Activated CD8-positive, alpha-beta memory T cell treated with anti-CD3 and anti-CD28 coated beads, Interleukin-2, amount 50 U/mL, for 1 hour (primary cell): ENCODE results near the gene HCFC1R1.
A peak's percentile ranks its signal among the peaks of the same experiment; 100 is the strongest.

Source experiments
- DNase-seq: peaks from one replicate; pipeline ENCODE4 v3.0.0-alpha.2; 2020; ENCODE audit errors: extremely low read depth

HCFC1R1 gene

DNA sequence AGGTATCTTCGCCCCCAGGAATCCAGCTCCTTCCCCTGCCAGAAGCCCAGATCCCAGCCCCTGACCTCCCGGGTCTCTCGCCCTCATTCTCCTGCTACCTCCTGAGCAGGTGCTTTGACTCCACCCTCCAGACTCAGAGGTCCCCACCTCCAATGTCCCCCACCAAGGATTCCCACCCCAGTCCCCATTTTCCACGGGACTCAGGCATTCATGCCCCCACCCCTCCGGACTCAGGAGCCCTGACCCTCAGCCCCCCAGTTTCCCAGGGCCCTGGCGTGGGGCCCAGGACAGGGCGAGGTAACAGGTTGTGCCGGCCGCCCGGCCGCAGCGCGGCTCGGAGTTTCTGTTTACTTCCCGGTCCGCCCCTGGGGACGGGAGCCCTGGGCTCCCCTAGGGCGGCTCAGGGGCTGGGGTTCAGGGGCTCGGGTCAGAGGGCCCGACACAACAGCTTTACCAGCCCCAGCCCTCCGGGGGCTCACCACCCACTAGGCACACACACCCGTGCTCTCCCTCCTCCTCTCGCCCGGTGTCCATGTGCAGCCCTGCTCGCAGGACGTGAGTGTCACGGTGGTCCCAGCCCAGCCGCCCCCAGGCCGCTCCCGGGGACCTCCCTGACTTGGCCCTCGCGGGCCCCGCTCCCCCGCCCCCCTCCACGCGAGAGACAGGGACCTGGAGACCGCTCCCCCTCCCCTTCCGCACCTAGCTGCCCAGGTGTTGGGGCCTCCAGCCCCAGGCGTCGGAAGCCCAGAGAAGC is 12.4 kb upstream of the HCFC1R1 start:
- DNase-seq = no peak

DNA sequence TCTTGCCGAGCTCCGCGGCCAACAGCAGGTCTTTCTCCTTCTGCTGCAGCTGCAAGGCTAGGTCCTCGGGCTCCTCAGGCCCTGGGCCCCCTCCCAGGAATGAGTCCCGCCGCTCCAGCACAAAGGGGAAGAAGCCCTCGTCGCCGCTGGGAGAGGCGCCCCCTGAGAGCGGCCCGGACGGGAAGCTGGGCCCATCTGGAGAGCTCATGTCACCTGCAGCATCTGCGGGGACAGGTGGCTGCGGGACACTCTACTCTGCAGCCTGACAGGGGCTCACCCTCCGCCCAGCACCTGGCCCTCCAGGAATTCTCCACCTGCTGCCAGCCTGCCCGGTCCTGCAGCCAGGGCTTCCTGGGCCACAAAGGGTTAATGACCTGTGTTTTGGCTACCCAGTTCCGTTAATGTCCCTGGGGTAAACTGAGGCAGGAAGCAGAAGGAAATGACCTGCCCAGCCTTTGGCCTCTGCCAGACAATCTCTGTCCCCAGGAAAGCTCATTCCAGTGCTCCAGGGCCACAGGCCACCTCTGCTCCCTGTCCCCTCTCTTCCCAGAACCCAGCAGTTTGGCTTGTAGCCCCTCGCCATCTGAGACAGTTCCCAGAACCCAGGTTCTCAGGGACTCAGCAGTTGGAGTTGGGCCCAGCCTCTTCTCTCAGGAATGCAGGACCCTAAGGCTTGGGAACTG is 11.7 kb upstream of the HCFC1R1 start:
- no peak for DNase-seq

DNA sequence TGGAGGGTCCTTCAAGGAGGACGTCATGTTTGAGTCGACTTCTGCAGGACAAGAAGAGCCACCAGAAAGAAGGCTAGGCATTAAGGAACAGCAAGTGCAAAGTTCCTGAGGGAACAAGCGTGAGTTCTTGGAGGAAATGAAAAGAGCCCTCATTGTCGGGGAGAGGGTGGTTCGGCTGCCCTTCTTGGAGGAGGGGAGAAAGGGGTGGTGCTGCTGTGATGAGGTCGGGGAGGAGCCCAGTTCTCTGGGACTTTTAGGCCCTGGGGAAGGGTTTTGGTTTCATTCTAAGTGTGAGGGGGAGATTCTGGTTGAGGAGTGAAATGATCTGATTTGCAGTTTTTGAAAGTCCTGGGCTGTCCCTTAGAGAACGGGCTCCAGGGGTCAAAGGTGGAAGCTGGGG is 8.9 kb upstream of the HCFC1R1 start:
- no peak for DNase-seq

DNA sequence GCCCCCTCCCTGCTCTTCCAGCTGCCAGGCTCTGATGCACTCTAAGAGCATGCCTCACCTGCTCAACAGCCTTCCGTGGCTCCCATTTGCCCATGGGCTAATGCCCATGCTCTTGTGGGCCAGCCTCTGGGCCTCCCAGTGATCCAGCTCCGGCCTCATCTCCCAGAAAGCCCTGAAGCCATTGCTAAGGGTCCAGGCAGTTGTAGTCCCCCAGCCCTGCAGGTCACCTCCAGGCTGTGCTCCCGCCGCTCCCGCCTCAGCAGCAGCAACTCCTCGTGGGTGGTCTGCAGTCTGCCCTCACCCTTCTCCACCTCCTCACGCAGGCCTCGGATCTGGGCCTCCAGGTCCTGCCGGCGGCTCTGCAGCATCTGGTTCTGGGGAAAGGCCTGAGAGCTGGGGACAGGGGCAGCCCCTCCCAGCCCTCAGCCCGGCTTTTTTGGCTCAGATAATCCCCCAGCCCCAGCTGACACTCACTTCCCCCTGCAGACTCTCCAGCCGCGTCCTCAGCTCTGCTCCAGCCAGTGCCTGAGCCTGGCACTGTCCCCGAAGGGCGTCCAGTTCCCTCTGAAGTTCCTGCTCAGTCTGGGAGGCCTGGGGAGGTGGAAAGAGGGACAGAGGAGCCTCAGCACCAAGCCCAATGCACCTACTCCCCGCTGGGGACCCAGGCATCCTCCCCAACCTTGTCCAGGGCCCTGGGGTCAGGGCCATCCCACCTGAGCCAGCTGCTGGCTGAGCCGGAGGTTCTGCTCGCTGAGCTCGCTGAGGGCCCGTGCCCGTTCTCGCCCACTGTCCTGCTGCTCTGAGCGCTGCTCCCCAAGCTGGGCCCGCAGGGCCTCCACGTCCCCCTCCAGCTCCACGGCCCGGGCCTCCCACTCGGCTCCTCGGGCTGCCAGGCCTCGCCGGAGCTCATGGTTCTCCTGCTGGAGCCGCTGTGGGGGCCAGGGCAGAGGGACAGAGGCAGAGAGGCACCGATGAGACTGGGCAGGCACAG is 6.8 kb upstream of the HCFC1R1 start:
- DNase-seq = no peak

DNA sequence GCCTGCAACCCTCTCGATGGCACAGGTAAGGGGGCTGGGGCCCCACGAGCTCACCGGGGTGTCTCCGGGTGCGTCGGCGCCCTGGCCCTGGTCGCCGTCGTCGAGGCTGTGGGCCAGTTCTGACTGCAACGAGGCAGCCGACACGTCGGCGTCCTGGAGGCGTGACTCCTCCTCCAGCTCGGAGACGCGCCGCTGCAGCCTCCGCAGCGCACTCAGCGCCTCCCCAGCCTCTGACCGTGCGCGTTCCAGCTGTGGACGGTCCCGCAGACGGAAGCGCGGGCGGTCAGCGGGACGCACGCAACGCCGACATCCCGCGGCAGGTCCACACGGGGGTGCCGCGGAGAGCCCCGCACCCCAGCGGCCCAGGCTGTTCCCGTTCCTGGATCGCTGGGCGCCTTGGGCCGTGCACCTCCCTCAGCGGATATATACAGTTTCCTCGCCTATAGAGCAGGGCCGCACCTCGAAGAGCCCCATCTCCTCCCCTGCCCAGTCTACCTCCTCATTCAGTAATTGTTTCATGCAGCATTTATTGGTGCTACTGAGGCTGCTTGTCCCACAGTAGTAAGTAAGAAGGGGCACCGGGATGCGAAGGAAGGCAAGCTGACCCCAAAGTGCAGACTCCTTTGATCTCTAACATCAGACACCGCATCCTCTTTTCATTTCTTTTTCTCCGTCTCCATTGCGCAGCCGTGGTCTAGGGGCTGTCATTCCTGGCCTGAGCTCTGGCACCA is 5.9 kb upstream of the HCFC1R1 start:
- no peak for DNase-seq

DNA sequence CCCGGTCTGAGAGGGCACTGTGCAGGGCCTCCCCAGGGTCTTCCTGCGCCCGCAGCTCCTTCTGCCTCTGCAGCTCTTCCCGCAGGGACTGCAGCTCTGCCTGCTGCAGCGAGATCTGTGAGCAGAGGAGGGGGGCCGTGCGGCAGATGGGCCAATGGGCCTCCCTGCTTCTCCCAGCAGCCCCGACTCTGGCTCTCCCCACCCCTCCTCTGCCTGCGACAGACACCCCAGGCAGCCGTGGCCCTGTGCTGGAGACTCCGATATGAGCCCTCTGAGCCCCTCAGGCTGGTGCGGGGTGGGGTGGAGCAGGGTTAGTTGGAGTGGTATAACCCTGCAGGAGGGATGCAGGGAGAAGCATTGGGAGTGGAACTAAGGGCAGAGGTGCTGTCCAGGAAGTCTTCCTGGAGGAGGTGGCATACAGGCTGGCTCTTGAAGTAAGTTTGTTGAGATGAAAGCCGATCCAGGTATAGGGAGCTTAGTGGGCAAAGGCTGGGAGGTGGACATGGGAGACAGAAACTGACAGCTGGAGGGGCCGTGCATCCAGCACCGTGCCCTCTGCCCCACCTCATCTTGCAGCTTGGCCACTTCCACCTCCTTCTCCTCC is 5.1 kb upstream of the HCFC1R1 start:
- no peak for DNase-seq

DNA sequence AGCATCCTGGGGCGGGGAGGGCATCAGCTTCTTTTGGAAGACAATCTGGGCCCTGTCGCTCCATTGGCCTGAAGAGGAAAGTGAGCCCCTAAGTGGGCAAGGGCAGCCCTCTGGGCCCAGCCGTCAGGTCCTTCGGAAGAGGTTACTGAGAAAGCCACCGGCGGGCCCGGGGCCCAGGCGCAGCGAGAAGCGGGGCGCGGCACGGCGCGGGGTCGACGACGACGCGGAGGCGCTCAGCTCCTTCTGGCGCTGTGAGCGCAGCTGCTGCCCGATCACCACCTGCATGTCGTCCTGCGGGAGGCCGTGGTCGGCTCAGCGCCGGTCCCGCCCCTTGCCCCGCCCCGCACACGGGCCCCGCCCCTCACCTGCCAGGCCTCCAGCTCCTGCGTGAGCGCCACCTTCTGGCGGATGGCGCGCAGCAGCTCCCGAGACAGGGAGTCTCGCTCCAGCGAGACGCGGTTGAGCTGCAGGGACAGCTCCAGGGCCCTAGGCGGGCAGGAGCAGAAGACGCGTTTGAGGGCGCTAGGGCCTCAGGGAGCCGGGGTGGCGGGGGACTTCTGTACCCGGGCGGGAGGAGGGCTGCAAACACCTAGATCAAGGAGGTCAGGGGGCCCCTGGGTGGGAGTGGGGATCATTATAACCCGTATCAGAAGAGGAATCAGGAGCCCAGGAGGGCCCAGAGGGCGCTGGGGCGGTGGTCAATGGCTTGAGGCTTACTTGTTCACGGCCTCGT is 4.4 kb upstream of the HCFC1R1 start:
- peak; percentile 51 for DNase-seq

DNA sequence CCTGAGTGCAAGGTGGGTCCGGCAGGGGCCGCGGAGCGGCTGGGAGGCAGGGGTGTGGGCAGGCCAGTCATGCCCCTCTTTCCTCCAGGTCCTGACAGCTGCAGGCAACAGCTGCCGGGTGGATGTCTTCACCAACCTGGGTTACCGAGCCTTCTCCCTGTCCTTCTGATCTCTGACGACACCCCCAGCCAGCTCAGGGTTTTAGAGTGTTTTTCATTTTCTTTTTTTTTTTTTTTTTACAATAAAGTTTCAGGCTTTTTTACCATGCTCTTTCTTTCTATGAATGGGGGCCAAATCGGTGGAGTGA is 3.7 kb upstream of the HCFC1R1 start:
- no peak for DNase-seq

DNA sequence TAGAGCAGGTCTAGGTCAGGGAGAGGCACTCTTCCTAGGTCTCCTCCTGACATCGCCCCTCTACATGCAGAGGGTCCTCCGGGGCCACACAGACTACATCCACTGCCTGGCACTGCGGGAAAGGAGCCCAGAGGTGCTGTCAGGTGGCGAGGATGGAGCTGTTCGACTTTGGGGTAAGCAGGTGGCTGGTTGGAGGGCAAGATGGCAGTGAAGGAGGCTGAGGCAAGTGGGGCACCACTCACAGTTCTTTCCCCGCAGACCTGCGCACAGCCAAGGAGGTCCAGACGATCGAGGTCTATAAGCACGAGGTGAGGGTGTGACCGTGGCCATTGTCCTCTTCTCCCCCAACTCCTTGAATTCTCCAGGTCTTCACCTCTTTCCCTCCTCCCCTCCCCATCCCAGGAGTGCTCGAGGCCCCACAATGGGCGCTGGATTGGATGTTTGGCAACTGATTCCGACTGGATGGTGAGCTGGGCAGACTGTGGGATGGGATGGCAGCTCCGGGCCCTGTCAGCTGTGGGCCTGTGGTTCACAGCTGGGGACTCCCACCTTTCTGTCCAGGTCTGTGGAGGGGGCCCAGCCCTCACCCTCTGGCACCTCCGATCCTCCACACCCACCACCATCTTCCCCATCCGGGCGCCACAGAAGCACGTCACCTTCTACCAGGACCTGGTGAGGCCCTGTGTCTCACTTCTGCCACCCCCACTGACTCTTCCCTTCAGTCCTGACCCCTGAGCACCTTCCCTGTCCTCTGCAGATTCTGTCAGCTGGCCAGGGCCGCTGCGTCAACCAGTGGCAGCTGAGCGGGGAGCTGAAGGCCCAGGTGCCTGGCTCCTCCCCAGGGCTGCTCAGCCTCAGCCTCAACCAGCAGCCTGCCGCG is 3.1 kb upstream of the HCFC1R1 start:
- no peak for DNase-seq

DNA sequence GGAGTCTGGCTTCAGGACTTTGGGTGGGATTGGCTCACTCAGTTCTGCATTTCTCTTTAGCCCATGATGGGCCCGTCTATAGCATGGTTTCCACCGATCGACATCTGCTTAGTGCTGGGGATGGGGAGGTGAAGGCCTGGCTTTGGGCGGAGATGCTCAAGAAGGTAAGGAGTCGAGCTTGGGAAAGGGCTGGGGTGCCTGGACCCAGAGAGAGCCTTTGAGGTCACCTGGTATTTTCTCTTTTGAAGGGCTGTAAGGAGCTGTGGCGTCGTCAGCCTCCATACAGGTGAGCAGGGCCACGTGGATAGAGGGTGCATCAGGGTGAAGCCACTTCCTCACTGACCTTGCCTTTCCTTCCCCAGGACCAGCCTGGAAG is 2.2 kb upstream of the HCFC1R1 start:
- DNase-seq = no peak

DNA sequence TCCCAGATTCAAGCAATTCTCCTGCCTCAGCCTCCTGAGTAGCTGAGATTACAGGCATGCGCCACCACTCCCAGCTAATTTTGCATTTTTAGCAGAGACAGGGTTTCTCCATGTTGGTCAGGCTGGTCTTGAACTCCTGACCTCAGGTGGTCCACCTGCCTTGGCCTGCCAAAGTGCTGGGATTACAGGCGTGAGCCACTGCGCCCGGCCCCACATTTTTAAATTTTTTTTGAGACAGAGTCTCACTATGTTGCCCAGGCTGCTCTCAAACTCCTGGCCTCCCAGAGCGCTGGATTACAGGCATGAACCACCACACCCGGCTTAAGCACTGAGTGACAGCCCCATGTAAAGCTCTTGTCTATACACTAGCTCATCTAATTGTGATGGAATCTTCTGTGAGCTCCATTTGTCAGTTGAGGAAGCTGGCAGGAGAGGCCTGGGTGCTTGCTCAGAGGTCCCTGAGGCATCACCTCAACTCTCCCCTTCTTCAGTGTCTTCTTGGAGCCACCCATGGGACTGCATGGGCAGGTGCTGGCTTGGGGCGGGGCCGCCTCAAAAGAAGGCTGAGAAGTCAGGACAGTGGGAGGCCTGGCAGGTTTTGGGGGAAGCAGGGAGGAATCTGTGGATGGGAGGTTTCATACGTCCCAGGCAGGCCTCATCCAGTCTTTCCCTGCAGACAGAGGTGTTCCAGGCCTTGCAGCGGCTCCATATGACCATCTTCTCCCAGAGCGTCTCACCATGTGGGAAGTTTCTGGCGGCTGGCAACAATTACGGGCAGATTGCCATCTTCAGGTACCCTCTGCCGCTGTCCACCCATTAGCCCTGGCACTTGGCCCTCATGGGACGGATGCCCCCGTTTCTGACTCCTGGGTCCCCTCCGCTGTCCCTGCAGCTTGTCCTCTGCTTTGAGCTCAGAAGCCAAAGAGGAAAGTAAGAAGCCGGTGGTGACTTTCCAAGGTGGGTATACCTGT is 1.6 kb upstream of the HCFC1R1 start:
- no peak for DNase-seq

DNA sequence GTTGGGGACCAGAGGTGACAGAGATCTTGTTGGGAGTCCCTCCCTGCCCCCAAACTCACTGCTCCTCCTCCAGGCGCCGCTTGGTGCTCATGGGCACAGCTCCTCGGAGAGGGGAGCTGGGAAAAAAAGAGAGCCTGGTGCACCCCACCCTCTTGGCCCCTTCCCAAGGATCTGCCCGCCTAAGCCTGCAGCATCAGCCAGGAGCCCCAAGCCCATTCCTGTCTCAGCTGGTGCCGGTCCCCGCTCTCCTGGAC is 400 bp downstream of the HCFC1R1 start:
- no peak for DNase-seq

DNA sequence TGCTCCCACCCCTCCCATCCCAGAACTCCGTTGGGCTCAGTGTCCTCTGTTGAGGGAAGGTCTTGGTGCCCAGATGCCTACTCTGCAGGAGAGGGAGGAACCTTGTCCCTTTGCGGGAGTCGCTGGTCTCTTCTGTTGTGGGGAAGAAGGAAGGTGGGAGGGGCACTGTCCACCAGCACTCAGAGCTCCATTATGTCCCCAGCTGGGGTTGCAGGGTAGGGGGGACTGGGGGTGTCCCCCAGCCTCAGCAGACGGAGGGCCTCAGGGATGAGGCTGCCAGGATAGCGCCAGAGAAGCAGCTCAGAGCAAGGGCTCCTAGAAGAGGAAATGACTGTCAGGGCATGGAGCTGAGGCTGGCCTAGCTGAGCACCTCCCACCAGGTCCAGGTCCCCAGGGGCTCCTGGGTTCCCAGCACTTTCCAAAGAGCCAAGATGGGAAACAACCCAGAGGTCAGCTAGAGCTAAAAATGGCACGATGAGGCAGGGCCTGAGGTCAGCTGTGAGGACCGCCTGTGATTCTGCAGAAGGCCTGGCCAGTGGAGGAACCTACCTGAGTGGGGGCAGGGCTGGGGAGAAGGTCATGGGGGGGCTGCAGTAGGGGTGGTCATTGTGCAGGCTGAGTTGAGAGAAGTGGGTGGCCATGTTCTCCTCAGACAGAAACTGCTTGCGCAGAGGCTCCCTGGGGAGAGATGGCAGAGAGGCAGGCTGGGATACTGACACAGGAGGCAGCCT is 893 bp downstream of the HCFC1R1 start:
- no peak for DNase-seq

DNA sequence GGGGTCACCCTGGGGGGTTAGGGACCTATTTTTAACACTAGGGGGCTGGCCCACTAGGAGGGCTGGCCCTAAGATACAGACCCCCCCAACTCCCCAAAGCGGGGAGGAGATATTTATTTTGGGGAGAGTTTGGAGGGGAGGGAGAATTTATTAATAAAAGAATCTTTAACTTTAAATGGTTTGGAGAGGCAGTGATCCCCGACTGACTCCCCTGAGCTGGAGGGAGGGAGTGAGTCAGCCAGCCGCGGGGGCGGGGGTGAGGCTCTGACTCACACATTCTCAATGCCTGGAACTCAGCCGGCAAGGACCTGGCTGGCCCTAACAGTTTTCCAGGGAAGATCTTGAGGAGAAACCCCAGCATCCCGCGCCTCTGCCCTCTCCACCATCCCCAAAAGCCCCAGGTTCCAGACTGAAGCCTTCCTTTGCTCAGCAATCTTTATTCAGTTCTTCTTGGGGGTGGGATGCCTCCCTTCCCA is 1.5 kb downstream of the HCFC1R1 start:
- peak; percentile 65 for DNase-seq

DNA sequence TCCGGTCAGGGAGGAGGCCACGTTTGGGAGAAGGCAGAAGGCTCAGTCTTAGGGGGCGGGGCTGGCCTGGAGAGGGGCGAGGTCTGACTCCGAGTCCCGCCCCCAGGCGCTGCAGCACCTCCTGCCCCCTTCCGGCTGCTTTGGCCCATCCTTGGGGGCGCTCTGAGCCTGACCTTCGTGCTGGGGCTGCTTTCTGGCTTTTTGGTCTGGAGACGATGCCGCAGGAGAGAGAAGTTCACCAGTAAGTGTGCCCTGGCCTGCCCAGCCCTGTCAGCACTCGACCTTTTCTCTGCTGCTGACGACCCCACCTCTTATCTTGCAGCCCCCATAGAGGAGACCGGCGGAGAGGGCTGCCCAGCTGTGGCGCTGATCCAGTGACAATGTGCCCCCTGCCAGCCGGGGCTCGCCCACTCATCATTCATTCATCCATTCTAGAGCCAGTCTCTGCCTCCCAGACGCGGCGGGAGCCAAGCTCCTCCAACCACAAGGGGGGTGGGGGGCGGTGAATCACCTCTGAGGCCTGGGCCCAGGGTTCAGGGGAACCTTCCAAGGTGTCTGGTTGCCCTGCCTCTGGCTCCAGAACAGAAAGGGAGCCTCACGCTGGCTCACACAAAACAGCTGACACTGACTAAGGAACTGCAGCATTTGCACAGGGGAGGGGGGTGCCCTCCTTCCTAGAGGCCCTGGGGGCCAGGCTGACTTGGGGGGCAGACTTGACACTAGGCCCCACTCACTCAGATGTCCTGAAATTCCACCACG is 2.1 kb downstream of the HCFC1R1 start:
- peak; percentile 65 for DNase-seq

DNA sequence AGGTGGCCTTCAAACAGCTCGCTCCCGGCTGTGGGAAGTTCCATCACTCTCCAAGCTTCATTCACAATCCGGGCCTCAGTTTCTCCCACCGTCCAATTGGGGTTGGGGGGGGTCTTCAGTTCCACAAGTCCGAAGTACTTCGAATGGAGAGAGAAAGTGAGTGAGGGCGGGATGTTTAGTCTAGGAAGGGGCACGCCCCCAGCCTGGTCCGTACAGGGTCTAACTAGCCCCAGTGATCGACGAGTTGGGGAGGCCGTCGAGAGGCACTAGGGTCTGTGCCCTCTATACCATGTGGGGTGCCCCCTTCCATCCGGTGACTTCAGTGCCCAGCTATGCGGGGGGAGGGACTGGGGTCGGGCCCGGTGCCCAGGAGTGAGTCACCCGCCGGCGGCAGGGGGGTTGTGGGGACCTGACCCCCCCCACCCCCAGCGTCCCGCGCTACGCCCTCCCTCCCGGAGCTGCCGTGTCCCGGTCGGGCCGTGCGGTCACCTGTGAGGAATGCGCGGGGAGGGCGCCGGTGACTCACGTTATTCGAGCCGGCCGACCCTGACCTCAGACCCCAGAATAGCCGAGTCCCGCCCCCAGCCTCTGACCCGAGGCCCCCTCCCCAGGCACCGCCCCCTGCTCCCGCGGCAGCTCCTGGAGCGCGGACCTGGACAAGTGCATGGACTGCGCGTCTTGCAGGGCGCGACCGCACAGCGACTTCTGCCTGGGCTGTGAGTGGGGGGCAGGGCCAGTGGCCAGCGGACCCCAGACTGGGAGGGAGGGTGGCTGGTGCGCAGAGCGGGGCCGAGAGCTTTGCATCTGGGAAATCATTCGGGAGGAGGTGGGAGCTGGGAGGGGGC is 2.9 kb downstream of the HCFC1R1 start:
- peak; percentile 40 for DNase-seq
